AG09309 (cell line): Measurements from ENCODE around the gene C11orf91.
"Not testable (repeated sequence)": the region's sequence is repeated elsewhere in the genome, so short reads cannot be mapped to it uniquely, and the experiment has no call there.

Source experiments
- DNase-seq: peaks from one replicate; pipeline ENCODE4 v3.0.0-alpha.2; 2010; ENCODE audit warnings: low read depth
- H3K4me3 ChIP-seq: 2 replicates; pipeline ENCODE4 v1.5.1; 2011; ENCODE audit warnings: mild to moderate bottlenecking, low read depth, low read length, moderate library complexity; ENCODE audit not compliant: control insufficient read depth
- TF ChIP-seq, protein P1 (sequence below): IDR thresholded peaks from 2 replicates; pipeline ENCODE4 v1.5.1; 2011; ENCODE audit warnings: mild to moderate bottlenecking, low read depth, low read length, inconsistent platforms; ENCODE audit not compliant: insufficient read depth, control insufficient read depth; ENCODE audit errors: missing control alignments

C11orf91 gene

DNA sequence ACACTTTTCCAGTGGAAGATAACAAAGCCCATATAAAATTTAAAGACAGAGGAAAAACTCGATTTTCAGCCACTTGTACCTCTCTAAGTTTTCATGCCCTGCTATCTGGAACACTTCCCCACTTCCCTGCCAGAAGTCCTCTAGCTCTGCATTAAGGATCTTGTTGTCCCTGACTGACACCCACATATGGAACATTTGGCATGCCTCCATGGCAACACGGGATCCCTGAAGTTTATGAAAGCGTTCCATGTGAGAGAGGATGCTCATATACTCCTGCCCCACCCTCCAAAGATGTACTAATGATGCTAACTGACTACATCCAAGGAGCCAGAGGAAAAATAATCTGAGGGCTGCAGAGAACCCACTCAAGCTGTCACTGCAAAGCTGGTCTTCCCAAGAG, 8.8 kb upstream of the C11orf91 start:
- no peak for DNase-seq
- TF ChIP-seq, protein P1, sequence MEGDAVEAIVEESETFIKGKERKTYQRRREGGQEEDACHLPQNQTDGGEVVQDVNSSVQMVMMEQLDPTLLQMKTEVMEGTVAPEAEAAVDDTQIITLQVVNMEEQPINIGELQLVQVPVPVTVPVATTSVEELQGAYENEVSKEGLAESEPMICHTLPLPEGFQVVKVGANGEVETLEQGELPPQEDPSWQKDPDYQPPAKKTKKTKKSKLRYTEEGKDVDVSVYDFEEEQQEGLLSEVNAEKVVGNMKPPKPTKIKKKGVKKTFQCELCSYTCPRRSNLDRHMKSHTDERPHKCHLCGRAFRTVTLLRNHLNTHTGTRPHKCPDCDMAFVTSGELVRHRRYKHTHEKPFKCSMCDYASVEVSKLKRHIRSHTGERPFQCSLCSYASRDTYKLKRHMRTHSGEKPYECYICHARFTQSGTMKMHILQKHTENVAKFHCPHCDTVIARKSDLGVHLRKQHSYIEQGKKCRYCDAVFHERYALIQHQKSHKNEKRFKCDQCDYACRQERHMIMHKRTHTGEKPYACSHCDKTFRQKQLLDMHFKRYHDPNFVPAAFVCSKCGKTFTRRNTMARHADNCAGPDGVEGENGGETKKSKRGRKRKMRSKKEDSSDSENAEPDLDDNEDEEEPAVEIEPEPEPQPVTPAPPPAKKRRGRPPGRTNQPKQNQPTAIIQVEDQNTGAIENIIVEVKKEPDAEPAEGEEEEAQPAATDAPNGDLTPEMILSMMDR: no peak
- H3K4me3 ChIP-seq: no peak overlapping the region

DNA sequence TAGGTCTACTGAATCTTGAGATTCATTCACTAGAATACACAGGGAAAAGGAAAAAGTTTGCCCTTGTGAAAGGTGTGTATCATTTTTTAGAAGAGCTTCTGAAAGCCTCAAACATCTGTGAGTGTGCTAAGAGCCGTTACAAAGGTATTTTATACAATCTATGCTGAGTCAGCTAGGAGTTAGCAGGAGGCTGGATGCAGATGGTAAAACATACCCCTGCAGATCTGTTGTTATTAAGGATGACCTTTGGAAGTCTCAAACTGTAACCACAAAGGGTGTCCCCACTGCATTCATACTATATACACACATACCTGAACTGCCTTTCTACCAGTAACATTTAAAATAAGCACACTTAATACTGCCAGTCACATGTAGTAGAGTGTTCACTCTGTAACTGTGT, 8.4 kb upstream of the C11orf91 start:
- DNase-seq: no peak
- TF ChIP-seq, protein P1: no peak
- H3K4me3 ChIP-seq: no peak overlapping the region

DNA sequence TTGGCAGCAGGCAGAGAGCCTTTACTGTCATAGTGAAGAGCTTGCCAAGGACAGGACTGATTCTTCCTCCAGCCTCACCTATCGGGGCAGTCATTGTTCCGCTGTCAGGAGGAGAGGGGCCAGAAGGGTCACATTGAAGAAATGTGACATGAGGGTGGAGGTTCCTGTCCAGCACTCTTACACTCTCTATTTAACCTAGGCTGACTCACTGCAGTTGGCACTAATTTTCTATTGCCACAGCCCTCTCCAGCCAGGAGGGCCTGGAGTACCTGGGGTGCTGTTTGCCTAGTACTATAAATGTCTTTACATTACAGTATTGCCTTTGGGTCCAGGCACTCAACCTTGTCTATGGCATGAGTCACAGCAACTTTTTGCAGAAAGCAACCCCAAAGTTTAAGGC, 7.2 kb upstream of the C11orf91 start:
- not testable (repeated sequence) for H3K4me3 ChIP-seq, DNase-seq

DNA sequence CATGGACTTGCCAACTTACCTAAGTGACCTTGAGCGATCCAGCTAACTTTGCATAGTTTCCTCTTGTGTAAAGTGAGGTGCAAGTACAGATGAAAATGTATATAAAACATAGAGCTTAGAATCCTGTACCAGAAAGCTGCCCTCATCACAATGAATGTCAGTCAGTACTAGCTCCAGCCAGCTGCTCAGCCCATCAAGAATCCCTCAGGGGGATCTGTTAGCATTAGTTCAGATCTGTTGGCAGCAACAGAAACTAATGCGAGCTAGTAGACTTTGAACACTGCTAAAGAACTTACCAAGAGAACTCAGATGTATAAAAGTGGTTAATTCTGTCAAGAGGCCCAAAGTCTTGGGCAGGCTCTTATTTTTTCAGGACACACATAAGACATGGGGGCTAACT, 6.3 kb upstream of the C11orf91 start:
- TF ChIP-seq, protein P1: no peak
- DNase-seq: no peak
- no peak overlapping the region for H3K4me3 ChIP-seq

DNA sequence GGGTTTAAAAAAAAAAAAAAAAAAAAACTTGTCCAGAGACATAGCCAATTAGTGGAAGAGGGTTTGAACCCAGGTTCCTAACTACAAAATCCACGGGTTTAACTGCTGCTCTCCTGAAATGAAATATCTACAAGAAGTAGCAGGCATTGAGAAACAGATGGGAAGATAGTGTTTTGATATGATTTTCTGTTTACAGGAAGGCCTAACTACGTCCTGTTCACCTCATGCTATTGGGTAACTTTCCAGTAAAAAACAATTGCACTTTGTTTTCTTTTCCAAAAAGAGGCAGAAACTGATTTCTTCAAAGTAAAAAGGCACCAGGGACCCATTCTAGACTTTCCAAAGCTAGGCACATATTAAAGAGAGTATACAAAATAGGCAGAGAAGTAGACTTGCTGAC, 5.9 kb upstream of the C11orf91 start:
- no peak for DNase-seq
- no peak overlapping the region for H3K4me3 ChIP-seq
- TF ChIP-seq, protein P1: no peak

DNA sequence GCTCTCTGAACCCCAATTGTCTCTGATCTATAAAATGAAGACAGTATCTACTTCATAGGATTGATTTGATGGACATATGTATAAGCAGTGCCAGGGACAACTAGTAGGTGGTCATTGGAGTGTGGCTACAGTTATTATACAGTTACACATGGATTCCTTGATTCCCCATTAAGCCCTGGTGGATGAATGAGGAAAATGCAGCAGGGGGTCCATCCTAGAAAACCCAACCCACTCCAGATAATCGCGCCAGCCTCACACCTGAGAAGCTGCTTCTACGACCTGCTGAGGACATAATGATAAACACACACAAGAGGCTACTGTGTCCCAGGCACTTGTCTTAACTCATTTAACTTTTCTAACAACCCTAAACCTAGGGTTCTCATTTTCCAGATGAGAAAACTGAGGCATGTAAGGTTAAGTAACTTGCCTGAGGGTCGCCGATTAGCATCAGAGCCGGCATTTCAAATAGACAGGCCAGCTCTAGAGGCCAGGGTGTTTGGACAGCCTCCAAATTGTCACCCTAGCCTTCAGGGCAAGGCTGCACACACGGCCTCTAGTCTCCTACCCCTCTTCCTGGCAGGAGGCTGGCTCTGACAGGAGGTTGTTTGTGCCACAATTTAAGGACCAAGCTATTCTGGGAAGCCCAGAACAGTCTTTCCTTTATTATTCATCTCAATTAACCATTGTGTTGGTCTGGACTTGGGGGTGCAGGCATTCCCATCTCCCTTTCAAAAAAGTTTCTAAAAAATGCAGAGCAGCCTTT, 3.8 kb upstream of the C11orf91 start:
- DNase-seq: no peak
- no peak overlapping the region for H3K4me3 ChIP-seq
- TF ChIP-seq, protein P1: no peak

DNA sequence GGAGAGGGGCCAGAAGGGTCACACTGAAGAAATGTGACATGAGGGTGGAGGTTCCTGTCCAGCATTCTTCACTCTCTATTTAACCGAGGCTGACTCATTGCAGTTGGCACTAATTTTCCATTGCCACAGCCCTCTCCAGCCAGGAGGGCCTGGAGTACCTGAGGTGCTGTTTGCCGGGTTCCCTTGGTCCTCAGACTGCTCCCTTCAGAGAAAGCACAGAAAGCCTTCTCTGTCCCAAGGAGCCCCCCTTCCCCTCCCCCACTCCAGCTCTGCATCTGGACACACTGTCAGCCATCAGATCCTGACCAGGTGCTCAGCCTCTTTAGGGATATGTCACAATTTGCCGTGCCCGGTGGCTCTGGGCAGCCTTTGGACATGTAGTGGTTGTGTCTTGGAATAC, 3.2 kb upstream of the C11orf91 start:
- TF ChIP-seq, protein P1: no peak
- H3K4me3 ChIP-seq: no peak overlapping the region
- DNase-seq: no peak
